Fibroblast of skin of right biceps (primary cell): Measurements from ENCODE around the gene TMED9.

Experiments
- DNase-seq: peaks from one replicate; pipeline ENCODE4 v3.0.0-alpha.2; 2013

Gene TMED9

DNA sequence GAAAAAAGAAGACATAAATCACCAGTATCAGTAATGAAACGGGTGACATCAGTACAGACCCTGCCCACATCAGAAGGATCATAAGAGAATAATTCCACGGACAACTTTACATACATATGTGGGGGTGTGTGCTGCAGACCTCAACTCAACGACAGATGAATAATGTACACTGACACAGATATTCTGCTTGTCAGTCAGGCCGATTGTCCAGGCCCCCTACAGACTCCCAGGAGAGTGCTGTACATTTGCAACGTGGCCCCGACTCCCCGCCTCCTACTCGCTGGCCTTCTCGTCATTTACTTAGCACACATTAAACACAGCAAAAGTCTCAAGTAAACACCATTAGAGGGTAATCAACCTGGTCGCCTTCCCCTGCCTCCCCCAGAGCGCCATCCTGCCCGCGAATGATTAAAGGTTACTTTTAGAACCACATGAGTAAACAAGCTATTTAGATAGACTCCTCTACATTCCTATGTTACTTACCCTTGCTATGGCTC, 3.5 kb upstream of the TMED9 start:
- no peak for DNase-seq

- no peak for DNase-seq
These were observed 1.6 kb upstream of the TMED9 start for GRCh38 chr5:177590406-177590805.

DNA sequence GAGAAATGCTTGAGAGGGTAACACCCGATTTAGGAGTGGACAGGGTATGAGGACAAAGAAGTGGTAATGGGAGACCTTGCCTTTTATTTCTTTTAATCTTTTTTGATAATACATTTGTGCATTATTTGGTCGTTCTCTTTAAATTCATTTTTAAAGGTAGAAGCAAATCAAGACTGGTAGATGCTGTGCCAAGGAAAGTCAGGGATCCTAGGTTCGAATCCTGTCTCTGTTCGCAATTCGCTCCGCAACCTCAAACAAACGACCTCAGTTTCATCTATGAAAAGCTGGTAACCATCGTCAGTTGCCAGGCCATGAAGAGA, 353 bp upstream of the TMED9 start:
- DNase-seq = no peak

DNA sequence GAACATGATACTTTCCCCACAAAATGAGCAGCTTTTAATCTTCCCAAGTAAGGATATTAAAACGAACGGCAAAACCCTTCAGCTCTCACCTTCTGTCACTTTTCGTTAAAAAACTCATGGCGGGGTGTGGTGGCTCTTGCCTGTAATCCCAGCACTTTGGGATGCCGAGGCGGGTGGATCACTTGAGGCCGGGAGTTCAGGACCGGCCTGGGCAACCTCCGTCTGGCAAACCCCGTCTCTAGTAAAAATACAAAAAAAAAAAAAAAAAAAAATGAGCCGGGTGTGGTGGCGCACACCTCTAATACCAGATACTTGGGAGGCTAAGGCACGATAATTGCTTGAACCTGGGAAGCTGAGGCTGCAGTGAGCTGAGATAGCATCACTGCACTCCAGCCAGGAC, 902 bp downstream of the TMED9 start:
- no peak for DNase-seq

- no peak for DNase-seq
These were observed 1.5 kb downstream of the TMED9 start for GRCh38 chr5:177593511-177593910.

DNA sequence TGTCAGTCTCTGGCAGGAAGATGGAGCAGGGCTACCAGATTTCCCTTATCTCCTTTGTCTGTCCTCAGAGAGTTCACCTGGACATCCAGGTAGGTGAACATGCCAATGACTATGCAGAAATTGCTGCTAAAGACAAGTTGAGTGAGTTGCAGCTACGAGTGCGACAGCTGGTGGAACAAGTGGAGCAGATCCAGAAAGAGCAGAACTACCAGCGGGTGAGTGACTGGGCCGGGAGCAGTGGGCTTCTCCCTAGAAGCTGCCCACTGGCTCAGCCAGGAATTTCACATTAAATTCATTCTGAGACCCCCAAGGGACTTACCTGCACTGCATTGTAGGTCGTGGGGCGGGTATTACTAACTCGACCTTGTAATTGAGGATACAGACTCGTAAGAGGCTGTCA, 2.1 kb downstream of the TMED9 start:
- no peak for DNase-seq

DNA sequence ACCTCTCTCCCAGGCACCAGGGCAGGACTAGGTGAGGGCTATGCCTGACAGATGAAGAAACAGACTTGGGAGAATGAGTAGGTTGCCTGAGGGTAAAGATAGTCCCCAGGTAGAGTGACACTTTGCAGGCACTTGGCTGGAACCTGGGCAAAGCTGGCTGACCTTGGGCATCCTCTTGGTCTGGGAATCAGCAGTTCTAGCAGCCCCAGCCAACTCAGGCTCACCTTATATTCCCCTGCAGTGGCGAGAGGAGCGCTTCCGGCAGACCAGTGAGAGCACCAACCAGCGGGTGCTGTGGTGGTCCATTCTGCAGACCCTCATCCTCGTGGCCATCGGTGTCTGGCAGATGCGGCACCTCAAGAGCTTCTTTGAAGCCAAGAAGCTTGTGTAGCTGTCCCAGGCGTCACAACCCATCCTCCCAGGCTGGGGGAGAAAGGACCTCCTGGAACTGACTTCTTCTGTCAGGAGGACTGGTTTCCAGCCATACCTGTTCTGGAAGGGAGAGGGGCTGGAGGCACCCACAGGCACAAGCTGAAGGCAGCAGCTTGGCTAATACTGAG, 3.1 kb downstream of the TMED9 start:
- DNase-seq = no peak

GRCh38 chr5:177595991-177596774, 4.2 kb downstream of the TMED9 start:
- DNase-seq = no peak

- no peak for DNase-seq
These were observed 4.8 kb downstream of the TMED9 start for GRCh38 chr5:177596775-177597238.

DNA sequence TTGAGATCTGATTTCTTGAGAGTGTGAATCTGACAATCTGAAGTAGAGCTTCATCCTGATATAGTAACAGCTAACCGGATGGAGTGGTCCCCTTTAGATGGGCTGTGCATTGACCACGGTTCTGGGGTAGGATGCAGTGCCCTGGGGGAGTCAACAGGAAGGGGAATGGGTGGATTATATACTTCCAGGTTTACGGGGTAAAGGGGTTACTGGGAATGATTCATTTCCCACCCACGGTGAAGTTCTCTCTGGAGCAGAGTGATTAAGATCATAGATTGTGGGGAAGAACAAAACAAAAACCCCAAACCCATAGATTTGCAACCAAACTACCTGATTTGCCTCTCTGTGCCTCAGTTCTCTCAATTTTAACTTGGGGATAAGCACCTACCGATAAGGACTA, 6.5 kb downstream of the TMED9 start:
- DNase-seq = no peak

DNA sequence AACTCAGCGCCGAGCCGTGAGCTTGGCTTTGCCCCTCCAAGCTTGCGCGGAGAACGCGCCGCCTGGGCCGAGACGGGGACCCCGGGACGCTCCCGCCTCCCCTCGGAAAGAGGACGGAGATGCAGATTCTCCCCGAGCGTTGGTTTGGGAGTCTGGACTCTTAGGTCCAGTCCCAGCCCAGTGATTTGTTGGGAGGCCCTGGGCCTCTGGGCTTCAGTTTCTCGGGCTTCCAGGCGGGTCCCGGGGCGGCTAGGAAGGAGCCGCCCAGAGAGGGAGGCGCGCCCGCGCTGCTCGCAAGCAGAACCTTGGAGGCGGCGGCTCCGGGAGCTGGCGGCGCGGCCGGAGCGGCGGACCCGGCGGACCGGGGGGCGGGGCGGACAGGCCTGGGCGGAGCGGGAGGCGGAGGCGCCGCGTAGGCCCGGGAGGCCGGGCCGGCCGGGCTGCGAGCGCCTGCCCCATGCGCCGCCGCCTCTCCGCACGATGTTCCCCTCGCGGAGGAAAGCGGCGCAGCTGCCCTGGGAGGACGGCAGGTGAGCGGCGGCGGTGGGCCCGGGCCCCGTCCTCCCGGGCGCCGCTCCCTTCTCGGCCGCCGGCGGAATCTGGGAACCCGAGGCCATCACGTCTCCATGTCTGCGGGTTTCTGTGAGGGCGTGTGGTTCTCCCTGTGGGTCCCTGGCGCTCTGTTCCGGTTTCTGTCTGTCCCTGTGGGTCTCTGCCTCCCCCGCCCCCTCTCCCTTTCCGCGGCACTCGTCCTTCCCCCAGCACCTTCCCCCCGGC, 7.9 kb downstream of the TMED9 start, which contains the start of gene B4GALT7:
Gene B4GALT7, plus strand, starts transcription at position 402 of the 777 bp plus-strand sequence. Its CDS starts 79 bp downstream, at position 481.
- peak; percentile 82 for DNase-seq

GRCh38 chr5:177600508-177601018, 8.6 kb downstream of the TMED9 start:
- DNase-seq = peak; percentile 25

DNA sequence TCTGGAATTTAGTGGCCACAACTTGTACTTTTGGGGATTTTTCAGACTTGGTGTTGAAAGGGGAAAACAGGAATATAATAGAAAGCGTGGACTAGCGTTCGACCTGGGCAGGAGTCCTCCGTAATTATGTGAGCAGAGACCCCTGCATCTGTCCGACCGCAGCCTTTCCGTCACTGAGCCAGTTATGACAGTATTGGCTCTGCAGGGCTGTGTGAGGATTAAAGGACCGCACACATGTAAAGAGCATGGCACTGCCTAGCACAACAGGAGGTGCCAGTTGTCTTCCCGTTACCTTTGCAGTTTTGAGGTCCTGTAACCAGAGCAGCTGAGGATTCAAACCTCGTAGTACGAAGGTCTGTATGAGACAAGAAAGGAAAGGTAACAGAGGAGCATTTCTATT, 9.1 kb downstream of the TMED9 start:
- DNase-seq = no peak

- DNase-seq = no peak
These were observed 9.8 kb downstream of the TMED9 start for GRCh38 chr5:177601577-177602457.

- no peak for DNase-seq
These were observed 10.4 kb downstream of the TMED9 start for GRCh38 chr5:177602458-177602830.

- no peak for DNase-seq
These were observed 11.6 kb downstream of the TMED9 start for GRCh38 chr5:177603631-177604030.

GRCh38 chr5:177604116-177604521, 12.1 kb downstream of the TMED9 start:
- DNase-seq = no peak

- no peak for DNase-seq
These were observed 12.7 kb downstream of the TMED9 start for GRCh38 chr5:177604656-177605055.

GRCh38 chr5:177605078-177605477, 13.1 kb downstream of the TMED9 start:
- DNase-seq = no peak

- DNase-seq = no peak
These were observed 13.7 kb downstream of the TMED9 start for GRCh38 chr5:177605667-177606066.

DNA sequence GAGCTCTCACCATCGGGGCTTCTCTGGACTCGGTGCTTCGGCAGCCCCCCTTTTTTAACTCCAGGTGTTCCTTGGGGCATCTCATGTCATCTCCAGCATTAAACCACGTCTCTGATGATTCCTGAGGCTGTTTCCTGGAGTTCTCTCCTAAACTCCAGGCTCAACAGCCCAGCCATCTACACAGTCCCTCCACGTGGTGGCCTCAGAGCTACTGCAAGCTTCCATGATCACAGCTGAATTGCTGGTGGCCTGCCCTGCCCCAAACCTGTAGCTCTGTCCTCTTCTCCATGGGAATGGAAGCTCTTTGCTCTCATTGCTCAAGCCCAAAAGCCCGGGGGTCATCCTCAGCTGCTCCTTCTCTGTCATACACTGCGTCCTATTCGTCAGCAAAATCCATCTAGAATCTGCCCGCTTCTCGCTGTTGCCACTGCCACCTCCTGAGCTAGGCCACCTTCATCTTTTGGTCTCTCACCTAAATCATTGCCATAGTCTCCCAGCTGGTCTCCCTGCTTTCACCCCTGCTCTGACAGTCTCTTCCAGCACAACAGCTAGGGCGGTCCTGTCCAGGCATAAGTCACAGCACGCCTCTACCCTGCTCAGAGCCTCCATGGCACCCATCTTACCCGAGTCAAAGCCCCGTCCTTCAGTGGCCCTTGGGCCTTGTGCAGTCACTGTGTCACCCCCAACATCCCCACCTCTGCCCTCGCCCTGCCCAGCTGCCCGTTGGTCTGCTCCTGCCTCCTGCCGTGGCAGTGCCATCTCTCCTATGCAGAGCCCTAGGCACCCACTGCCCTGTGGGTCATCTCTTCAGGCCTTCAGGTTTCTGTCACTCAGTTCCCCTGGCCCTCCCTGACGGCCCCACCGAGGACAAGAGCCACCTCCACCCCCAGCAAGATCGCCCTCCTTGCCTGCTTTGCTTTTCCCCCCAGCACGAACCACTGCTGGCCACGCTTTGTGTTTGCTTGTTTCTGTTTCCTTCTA, 14.4 kb downstream of the TMED9 start:
- no peak for DNase-seq
